Measurements from ENCODE around the gene LRRC59. TPM values are rescaled to one million over a fixed set of nuclear protein-coding genes. Genes with fewer than 3 reads are reported as not detected.
A peak's percentile ranks its signal among the peaks of the same experiment; 100 is the strongest.

LRRC59 gene
- 90.4 to 162 TPM (median 152 TPM) in 3 replicates for polyA plus RNA-seq
- polyA plus RNA-seq (2011; ENCODE audit: low read depth): 25.2 TPM
- 134 and 193 TPM in 2 replicates for polyA plus RNA-seq (2011; cell fraction: cytosol; rRNA removed)
- 99.4 and 102 TPM in 2 replicates for polyA plus RNA-seq (2011; cell fraction: nucleus; rRNA removed)
- polyA plus RNA-seq (2012; ENCODE audit: low replicate concordance): 52.5 and 197 TPM in 2 replicates
- polyA minus RNA-seq: 122 to 199 TPM (median 164 TPM) in 3 replicates
- polyA minus RNA-seq (2011; cell fraction: cytosol; rRNA and poly(A)+ RNA removed): 102 TPM
- 38.3 and 62.2 TPM in 2 replicates for polyA minus RNA-seq (2011; cell fraction: nucleus; rRNA and poly(A)+ RNA removed)

GRCh38 chr17:50397111-50397918 lies at the start of gene LRRC59:
TSS of gene LRRC59 (minus strand) at chr17:50397523. CDS start at chr17:50397317, 206 bp downstream.
- Histone ChIP-seq H3K27ac (ENCODE audit: control insufficient read depth, insufficient read depth, low read length) (peak within 1 kb of the TSS; percentile 89), H3K4me3 (ENCODE audit: control insufficient read depth in 2 of 3, extremely low read depth in 1 of 3, insufficient read depth in 2 of 3, low read depth in 1 of 3, low read length in 3 of 3) (peak within 1 kb of the TSS; percentile 88 to 97 (median 95)), H3K9me1 (ENCODE audit: control insufficient read depth, extremely low read depth, insufficient read depth, low read length) (no peaks in the 10 kb centered on the region), H3K27me3 (ENCODE audit: control insufficient read depth, extremely low read depth, insufficient read depth, low read length) (no peaks in the 10 kb centered on the region), H3K4me1 (ENCODE audit: control insufficient read depth, extremely low read depth, insufficient read depth, low read length) (peaks cover 17% of the 10 kb centered on the region), H3K4me2 (ENCODE audit: control insufficient read depth, extremely low read depth, insufficient read depth, low read depth, low read length) (peak within 1 kb of the TSS; percentile 95), H2AFZ (ENCODE audit: control insufficient read depth, low read length) (peak within 1 kb of the TSS; percentile 53), H3K79me2 (ENCODE audit: control insufficient read depth, insufficient read depth, low read length) (peaks cover 51% of the 10 kb centered on the region), H3K36me3 (ENCODE audit: control insufficient read depth in 2 of 2, extremely low read depth in 1 of 2, insufficient read depth in 2 of 2, low read length in 2 of 2) (peaks cover 20 to 31% of the 10 kb centered on the region in 2 experiments), H4K20me1 (ENCODE audit: control insufficient read depth, extremely low read depth, insufficient read depth, low read length) (peaks cover 8% of the 10 kb centered on the region), H3K9me3 (ENCODE audit: control insufficient read depth, low read depth, low read length) (no peaks in the 10 kb centered on the region), H3K9ac (ENCODE audit: control insufficient read depth, extremely low read depth, insufficient read depth, low read length) (peak within 1 kb of the TSS; percentile 98)
- no peak for FAIRE-seq
- dilution Hi-C loops (cut with MboI; ENCODE audit: extremely low pct_ligation_motif_present, low sequenced_read_pairs): no loop called here
- no peak for DNase-seq (ENCODE audit: low read depth, low spot score)
- no peak for TF ChIP-seq EZH2 (IDR thresholded peaks at IDR 0.05; ENCODE audit: low read length)
- peak; percentile 89 to 100 (median 99) for TF ChIP-seq CTCF (optimal IDR thresholded peaks at IDR 0.05 in 1 of 3, IDR thresholded peaks at IDR 0.05 in 1 of 3, conservative IDR thresholded peaks at IDR 0.05 in 1 of 3; ENCODE audit: extremely low read depth in 1 of 3, insufficient read depth in 2 of 3, low read length in 3 of 3)

GRCh38 chr17:50445730-50446325 lies 48.5 kb upstream of the LRRC59 start:
- H3K9me1 ChIP-seq (ENCODE audit: control insufficient read depth, extremely low read depth, insufficient read depth, low read length): no peaks in the 10 kb centered on the region
- no peak overlapping the region for H3K27ac ChIP-seq (ENCODE audit: control insufficient read depth, insufficient read depth, low read length)
- no peak overlapping the region for H3K9ac ChIP-seq (ENCODE audit: control insufficient read depth, extremely low read depth, insufficient read depth, low read length)
- dilution Hi-C loops (cut with MboI; ENCODE audit: extremely low pct_ligation_motif_present, low sequenced_read_pairs): no loop called here
- peaks cover 13% of the 10 kb centered on the region for H3K4me1 ChIP-seq (ENCODE audit: control insufficient read depth, extremely low read depth, insufficient read depth, low read length)
- H4K20me1 ChIP-seq (ENCODE audit: control insufficient read depth, extremely low read depth, insufficient read depth, low read length): no peaks in the 10 kb centered on the region
- peaks cover 0 to 2% of the 10 kb centered on the region in 2 experiments for H3K36me3 ChIP-seq (ENCODE audit: control insufficient read depth in 2 of 2, extremely low read depth in 1 of 2, insufficient read depth in 2 of 2, low read length in 2 of 2)
- no peak for TF ChIP-seq CTCF (optimal IDR thresholded peaks at IDR 0.05 in 1 of 3, IDR thresholded peaks at IDR 0.05 in 1 of 3, conservative IDR thresholded peaks at IDR 0.05 in 1 of 3; ENCODE audit: extremely low read depth in 1 of 3, insufficient read depth in 2 of 3, low read length in 3 of 3)
- no peak for TF ChIP-seq EZH2 (IDR thresholded peaks at IDR 0.05; ENCODE audit: low read length)
- H3K4me2 ChIP-seq (ENCODE audit: control insufficient read depth, extremely low read depth, insufficient read depth, low read depth, low read length): no peak overlapping the region
- no peaks in the 10 kb centered on the region for H3K79me2 ChIP-seq (ENCODE audit: control insufficient read depth, insufficient read depth, low read length)
- no peak for FAIRE-seq
- H3K9me3 ChIP-seq (ENCODE audit: control insufficient read depth, low read depth, low read length): no peaks in the 10 kb centered on the region
- no peak overlapping the region for H2AFZ ChIP-seq (ENCODE audit: control insufficient read depth, low read length)
- no peak overlapping the region for H3K4me3 ChIP-seq (ENCODE audit: control insufficient read depth in 2 of 3, extremely low read depth in 1 of 3, insufficient read depth in 2 of 3, low read depth in 1 of 3, low read length in 3 of 3)
- no peak for DNase-seq (ENCODE audit: low read depth, low spot score)
- no peaks in the 10 kb centered on the region for H3K27me3 ChIP-seq (ENCODE audit: control insufficient read depth, extremely low read depth, insufficient read depth, low read length)
